H1 (cell line): ENCODE results near the gene RPTOR. TPM values are rescaled to one million over a fixed set of nuclear protein-coding genes. Genes with fewer than 3 reads are reported as not detected.
A peak's percentile ranks its signal among the peaks of the same experiment; 100 is the strongest.

Experiments used
- CTCF ChIA-PET: fragments of 300-600 bp; sonication (Branson Sonifier 250); formaldehyde crosslinking; loops from one replicate; lab custom pipeline; 2021; ENCODE audit not compliant: partially characterized antibody; lab: Charles Lee
- POLR2A ChIA-PET: fragments of 300-600 bp; sonication (Branson Sonifier 250); formaldehyde crosslinking; loops from one replicate; lab custom pipeline; 2021; ENCODE audit warnings: inconsistent platforms; ENCODE audit not compliant: partially characterized antibody; lab: Charles Lee
- DNase-seq, 2 experiments: peaks; one replicate each; pipeline versions ENCODE4 v3.0.0 to v3.0.0-alpha.2; 2010 to 2022; ENCODE audit warnings: low spot score in 2 of 2, low read depth in 1 of 2, mixed read lengths in 1 of 2
- FAIRE-seq: peaks from 2 replicates; lab custom pipeline; 2011; peaks lifted over from hg19 to GRCh38; lab: Jason Lieb, UNC
- H2AFZ ChIP-seq: 2 replicates; pipeline ENCODE4 v1.8.1; 2012; ENCODE audit warnings: low read length, inconsistent platforms
- H2AK5ac ChIP-seq: 2 replicates; pipeline ENCODE4 v1.6.1; 2013; ENCODE audit warnings: low read depth, low read length
- H2BK120ac ChIP-seq: replicated peaks from 2 replicates; pipeline ENCODE3; 2013; ENCODE audit warnings: low read depth, low read length, inconsistent platforms
- H2BK12ac ChIP-seq: 2 replicates; pipeline ENCODE4 v1.6.1; 2013; ENCODE audit warnings: low read depth, low read length
- H2BK15ac ChIP-seq: 2 replicates; pipeline ENCODE4 v1.6.1; 2013; ENCODE audit warnings: low read length
- H2BK20ac ChIP-seq: 2 replicates; pipeline ENCODE4 v1.6.1; 2013; ENCODE audit warnings: low read length
- H2BK5ac ChIP-seq: 2 replicates; pipeline ENCODE4 v1.6.1; 2013; ENCODE audit warnings: low read depth, low read length
- H3K14ac ChIP-seq: 2 replicates; pipeline ENCODE4 v1.6.1; 2013; ENCODE audit warnings: inconsistent platforms; ENCODE audit not compliant: insufficient read length
- H3K18ac ChIP-seq: 2 replicates; pipeline ENCODE4 v1.6.1; 2013; ENCODE audit warnings: low read length; ENCODE audit errors: extremely low read depth
- H3K23ac ChIP-seq: 2 replicates; pipeline ENCODE4 v1.6.1; 2013; ENCODE audit warnings: inconsistent platforms; ENCODE audit not compliant: insufficient read length
- H3K23me2 ChIP-seq: 2 replicates; pipeline ENCODE4 v1.6.1; 2013; ENCODE audit warnings: low read depth, low read length
- H3K27ac ChIP-seq: 2 replicates; pipeline ENCODE4 v1.6.1; 2011; ENCODE audit warnings: low read depth, low read length, inconsistent platforms
- H3K27me3 ChIP-seq, 4 experiments: replicated peaks in 1 of 4; 1 replicate in 1 of 4; 2 replicates in 3 of 4; pipeline versions ENCODE4 v1.6.1 to v1.8.1; 2011 to 2013; ENCODE audit warnings: low read length in 3 of 4, mild to moderate bottlenecking in 3 of 4, inconsistent platforms in 2 of 4, mixed read lengths in 2 of 4, moderate library complexity in 1 of 4; ENCODE audit not compliant: control insufficient read depth in 3 of 4, insufficient read depth in 3 of 4; ENCODE audit errors: extremely low read depth in 1 of 4
- H3K36me3 ChIP-seq, 4 experiments: 2 replicates each; pipeline versions ENCODE4 v1.6.1 to v1.8.1; 2011 to 2013; ENCODE audit warnings: mild to moderate bottlenecking in 4 of 4, low read length in 3 of 4, moderate library complexity in 2 of 4, control low read depth in 1 of 4, inconsistent platforms in 1 of 4; ENCODE audit not compliant: insufficient read depth in 4 of 4, control insufficient read depth in 2 of 4
- H3K4ac ChIP-seq: replicated peaks from 2 replicates; pipeline ENCODE3; 2013; ENCODE audit warnings: low read length, low read depth, mixed read lengths, inconsistent platforms; ENCODE audit not compliant: insufficient read length
- H3K4me1 ChIP-seq, 4 experiments: replicated peaks in 1 of 4; 1 replicate in 1 of 4; 2 replicates in 3 of 4; pipeline versions ENCODE4 v1.6.1 to v1.8.1; 2011 to 2013; ENCODE audit warnings: low read length in 3 of 4, inconsistent platforms in 2 of 4, mixed read lengths in 1 of 4; ENCODE audit not compliant: insufficient read depth in 4 of 4, control insufficient read depth in 3 of 4
- H3K4me2 ChIP-seq, 2 experiments: 2 replicates each; pipeline versions ENCODE4 v1.6.1 to v1.8.1; 2011 to 2013; ENCODE audit warnings: low read depth in 2 of 2, low read length in 2 of 2, control low read depth in 1 of 2, inconsistent platforms in 1 of 2, mild to moderate bottlenecking in 1 of 2; ENCODE audit not compliant: insufficient read depth in 1 of 2
- H3K4me3 ChIP-seq, 4 experiments: fragments of 200-600, 300-600 bp in 1 of 4; sonication (generic), shearing (Covaris generic), sonication (Bioruptor Twin) in 1 of 4; 2 replicates each; pipeline versions ENCODE4 v1.5.1 to v1.8.1; 2011 to 2016; ENCODE audit warnings: low read length in 4 of 4, low read depth in 3 of 4, control low read depth in 2 of 4, inconsistent platforms in 2 of 4, mild to moderate bottlenecking in 2 of 4, mixed read lengths in 1 of 4, moderate library complexity in 1 of 4; ENCODE audit not compliant: insufficient read depth in 2 of 4; ENCODE audit errors: extremely low read depth in 1 of 4
- H3K56ac ChIP-seq: replicated peaks from 2 replicates; pipeline ENCODE3; 2013; ENCODE audit warnings: low read depth, mild to moderate bottlenecking, mixed read lengths, low read length, inconsistent platforms; ENCODE audit not compliant: insufficient read length
- H3K79me1 ChIP-seq: 2 replicates; pipeline ENCODE4 v1.6.1; 2013; ENCODE audit warnings: low read depth, low read length, control low read depth
- H3K79me2 ChIP-seq, 2 experiments: 2 replicates each; pipeline versions ENCODE4 v1.6.1 to v1.8.1; 2012 to 2013; ENCODE audit warnings: low read length in 2 of 2, mild to moderate bottlenecking in 2 of 2, inconsistent platforms in 1 of 2; ENCODE audit not compliant: insufficient read depth in 2 of 2, control insufficient read depth in 1 of 2
- H3K9ac ChIP-seq, 4 experiments: replicated peaks in 1 of 4; 1 replicate in 1 of 4; 2 replicates in 3 of 4; pipeline versions ENCODE4 v1.6.1 to v1.8.1; 2011 to 2013; ENCODE audit warnings: low read depth in 3 of 4, low read length in 3 of 4, control low read depth in 2 of 4, mild to moderate bottlenecking in 2 of 4, moderate library complexity in 2 of 4, inconsistent platforms in 1 of 4; ENCODE audit errors: extremely low read depth in 1 of 4
- H3K9me3 ChIP-seq, 2 experiments: 2 replicates each; pipeline versions ENCODE4 v1.6.1 to v1.8.1; 2012 to 2013; ENCODE audit warnings: mild to moderate bottlenecking in 2 of 2, moderate library complexity in 2 of 2, control low read depth in 1 of 2, inconsistent platforms in 1 of 2, low read depth in 1 of 2, low read length in 1 of 2, mixed read lengths in 1 of 2; ENCODE audit not compliant: insufficient read depth in 2 of 2
- H4K20me1 ChIP-seq, 2 experiments: replicated peaks in 1 of 2; 2 replicates each; pipeline versions ENCODE3 to v1.8.1; 2011 to 2013; ENCODE audit warnings: inconsistent platforms in 2 of 2, low read length in 2 of 2, mild to moderate bottlenecking in 1 of 2; ENCODE audit not compliant: insufficient read depth in 2 of 2, control insufficient read depth in 1 of 2
- H4K5ac ChIP-seq: 2 replicates; pipeline ENCODE4 v1.6.1; 2013; ENCODE audit warnings: low read length, low read depth, mixed read lengths, inconsistent platforms; ENCODE audit not compliant: insufficient read length
- H4K8ac ChIP-seq: 2 replicates; pipeline ENCODE4 v1.8.0; 2013; ENCODE audit warnings: mild to moderate bottlenecking, moderate library complexity, low read length, inconsistent platforms; ENCODE audit not compliant: insufficient read depth; ENCODE audit errors: extremely low read depth
- H4K91ac ChIP-seq: replicated peaks from 2 replicates; pipeline ENCODE3; 2013; ENCODE audit warnings: low read length, mixed read lengths, inconsistent platforms; ENCODE audit not compliant: insufficient read length
- EZH2 ChIP-seq: fragments of 200-600 bp; sonication (generic); IDR thresholded peaks from 2 replicates; pipeline ENCODE4 v1.7.1; 2012; ENCODE audit warnings: low read depth, mild to moderate bottlenecking, moderate library complexity, low read length, inconsistent platforms; ENCODE audit not compliant: severe bottlenecking
- SIX5 ChIP-seq: IDR thresholded peaks from 2 replicates; pipeline ENCODE4 v1.6.1; 2011; ENCODE audit warnings: mild to moderate bottlenecking, low read depth, low read length
- WGBS, 2 experiments: shearing (Covaris generic) in 1 of 2; methylation state at CpG; one replicate each; pipeline versions ENCODE4 v1.1.6 to v1.1.7; 2013 to 2015; ENCODE audit warnings: low lambda C conversion rate in 2 of 2, mixed read lengths in 2 of 2, inconsistent platforms in 1 of 2, low coverage in 1 of 2, missing lambda C conversion rate in 1 of 2; ENCODE audit not compliant: insufficient replicate concordance in 2 of 2, insufficient coverage in 1 of 2, insufficient read length in 1 of 2; ENCODE audit errors: extremely low coverage in 1 of 2, missing lambda C conversion rate in 1 of 2; 5-methylcytosine and 5-hydroxymethylcytosine counted together
- polyA plus RNA-seq, 7 experiments: library from polyadenylated mRNA; depleted of rRNA in 3 of 7; stranded (reverse) in 5 of 7; unstranded in 2 of 7; fragments of >200 nt in 5 of 7; fragments of 200-250 nt in 2 of 7; gene quantifications; 1 replicate in 5 of 7; 2 replicates in 1 of 7; 4 replicates in 1 of 7; pipeline versions ENCODE4 v1.2.1 to v1.2.3, GENCODE V29; 2011 to 2013; ENCODE audit warnings: missing spikeins in 2 of 7, mixed read lengths in 2 of 7
- total RNA-seq: library from RNA; stranded (reverse); fragmentation: NEBNext Ultra II Directional; extraction: Animal tissue kit (Norgen Biotek cat#: 25700); gene quantifications from 2 replicates; pipeline ENCODE4 v1.2.1, GENCODE V29; 2021

Gene RPTOR
- total and polyA plus RNA-seq, 2 of the 8 experiments (the other 6 are each of a cell fraction or from before 2014, with no cell fraction given), result 6.9 to 28.7 TPM

- peaks cover 0 to 2% (median 0%) of the 10 kb centered on the region in 4 experiments; a peak in 1 of 8 replicates for H3K36me3 ChIP-seq
- DNase-seq (no peak), FAIRE-seq (no peak)
- no peak overlapping the region for H3K27ac ChIP-seq
- H2BK15ac ChIP-seq, result no peak overlapping the region
- no peaks in the 10 kb centered on the region for H3K79me2 ChIP-seq
- no peaks in the 10 kb centered on the region for H3K9me3 ChIP-seq
- no peak overlapping the region for H3K9ac ChIP-seq
- no peak overlapping the region for H3K18ac ChIP-seq
- no peaks in the 10 kb centered on the region for H3K27me3 ChIP-seq
- peaks cover 0 to 5% (median under 1%) of the 10 kb centered on the region in 4 experiments; a peak in 5 of 7 replicates for H3K4me1 ChIP-seq
- H3K14ac ChIP-seq, result no peak overlapping the region
- H2BK12ac ChIP-seq, result no peak overlapping the region
- H3K4me2 ChIP-seq, result no peak overlapping the region
- H3K79me1 ChIP-seq, result no peaks in the 10 kb centered on the region
- H2AFZ ChIP-seq, result no peak overlapping the region
- WGBS, 2 experiments, result 95% methylated on average over 12 of the region's 20 CpGs; no CpG with 5 or more reads in 1 of the 2 experiments
- TF ChIP-seq SIX5 (no peak), EZH2 (peak; percentile 6)
- no peak overlapping the region for H4K91ac ChIP-seq
- no peak overlapping the region for H3K4ac ChIP-seq
- H2BK5ac ChIP-seq, result 0 out of 2 replicates have a peak overlapping the region, but pooled peaks have one; percentile 39
- H3K56ac ChIP-seq, result no peak overlapping the region
- H4K20me1 ChIP-seq, result no peaks in the 10 kb centered on the region
- no peak overlapping the region for H3K23ac ChIP-seq
- ChIA-PET POLR2A (interaction anchor here (0.6 to 1.0 kb wide), 3 partner anchors 10 to 514 kb away, joined by 3 to 4 read pairs (median 3); no protein-coding TSS in a partner anchor), CTCF (interaction anchor here (0.8 to 2.9 kb wide), 5 partner anchors 8 to 359 kb away, joined by 3 to 16 read pairs (median 4); no protein-coding TSS in a partner anchor)
- H3K23me2 ChIP-seq, result no peaks in the 10 kb centered on the region
- H3K4me3 ChIP-seq, result no peak overlapping the region
- no peak overlapping the region for H2AK5ac ChIP-seq
- H4K5ac ChIP-seq, result no peak overlapping the region
- H4K8ac ChIP-seq, result peak overlapping the region; percentile 68; the same call in 1 of the 2 replicates
- H2BK120ac ChIP-seq, result no peak overlapping the region
- no peak overlapping the region for H2BK20ac ChIP-seq
Measured at GRCh38 chr17:80969030-80969673, 424.5 kb downstream of the RPTOR start.
